Uterus (tissue), 4 donors: ENCODE measurements around the gene BAHD1. TPM values are rescaled to one million over a fixed set of nuclear protein-coding genes. Genes with fewer than 3 reads are reported as not detected.

ENCODE experiments used
- DNase-seq, 2 donors: peaks; one replicate each; pipeline ENCODE4 v3.0.0-alpha.2; 2019 to 2020
- H3K27ac ChIP-seq, 2 donors: fragments of 200-600 bp; sonication (generic); 1 replicate in 1 of 2; 2 replicates in 1 of 2; pipeline ENCODE4 v1.5.1; 2016 to 2018
- H3K27me3 ChIP-seq, 2 donors: fragments of 200-600 bp; sonication (generic); one replicate each; pipeline ENCODE4 v1.5.1; 2018 to 2019; ENCODE audit warnings: control low read depth in 1 of 2
- H3K36me3 ChIP-seq, 2 donors: fragments of 200-600 bp; sonication (generic); one replicate each; pipeline ENCODE4 v1.5.1; 2019; ENCODE audit warnings: control low read depth in 1 of 2
- H3K4me1 ChIP-seq, 2 donors: fragments of 200-600 bp; sonication (generic); one replicate each; pipeline ENCODE4 v1.5.1; 2018 to 2019; ENCODE audit warnings: control low read depth in 1 of 2
- H3K4me3 ChIP-seq, 2 donors: fragments of 200-600 bp; sonication (generic); 1 replicate in 1 of 2; 2 replicates in 1 of 2; pipeline ENCODE4 v1.5.1; 2018 to 2019; ENCODE audit warnings: mild to moderate bottlenecking in 1 of 2
- H3K9me3 ChIP-seq, 2 donors: fragments of 200-600 bp; sonication (generic); one replicate each; pipeline ENCODE4 v1.5.1; 2019; ENCODE audit warnings: control low read depth in 1 of 2
- POLR2A ChIP-seq, 2 donors: fragments of 450-650 bp; IDR thresholded peaks; one replicate each; pipeline ENCODE4 v1.6.1; 2016; ENCODE audit warnings: antibody characterized with exemption in 2 of 2, mild to moderate bottlenecking in 1 of 2, moderate library complexity in 1 of 2
- intact Hi-C: fragments of 100-400 bp; cut with DNase I; formaldehyde crosslinking; loops from one replicate; pipeline ENCODE4 v1.15.1; 2023; ENCODE audit warnings: low total_unique reads
- total RNA-seq, 4 donors: library from RNA; depleted of rRNA in 3 of 4; stranded (reverse); fragments of >200 nt in 3 of 4; gene quantifications; one replicate each; pipeline versions ENCODE4 v1.1.0 to v1.2.4, GENCODE V29; 2014 to 2023
- TF ChIP-seq, protein P1 (sequence below), 4 experiments: fragments of 200-600 bp in 2 of 4; fragments of 450-650 bp in 2 of 4; sonication (generic) in 2 of 4; IDR thresholded peaks; one replicate each; pipeline ENCODE4 v1.5.1; 2016 to 2019; ENCODE audit warnings: antibody characterized with exemption in 4 of 4, mild to moderate bottlenecking in 2 of 4, moderate library complexity in 1 of 4
- donor health status: DM: yes; HTN: yes; CAD: no.

BAHD1 gene
- total RNA-seq, 4 donors from 2014 or later = 5.0 to 35.5 (median 10.5) TPM

DNA sequence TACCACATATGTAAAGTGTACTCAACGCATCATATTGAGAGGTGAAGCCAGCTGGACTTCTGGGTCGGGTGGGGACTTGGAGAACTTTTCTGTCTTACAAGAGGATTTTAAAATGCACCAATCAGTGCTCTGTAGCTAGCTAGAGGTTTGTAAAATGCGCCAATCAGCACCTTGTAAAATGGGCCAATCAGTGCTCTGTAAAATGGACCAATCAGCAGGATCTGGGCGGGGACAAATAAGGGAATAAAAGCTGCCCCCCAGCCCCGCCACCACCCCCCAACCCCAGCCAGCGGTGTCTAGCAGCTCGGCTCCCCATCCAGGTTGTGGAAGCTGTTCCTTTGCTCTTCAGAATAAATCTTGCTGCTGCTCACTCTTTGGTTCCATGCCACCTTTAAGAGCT is 41.4 kb upstream of the BAHD1 start:
- TF ChIP-seq, protein P1, sequence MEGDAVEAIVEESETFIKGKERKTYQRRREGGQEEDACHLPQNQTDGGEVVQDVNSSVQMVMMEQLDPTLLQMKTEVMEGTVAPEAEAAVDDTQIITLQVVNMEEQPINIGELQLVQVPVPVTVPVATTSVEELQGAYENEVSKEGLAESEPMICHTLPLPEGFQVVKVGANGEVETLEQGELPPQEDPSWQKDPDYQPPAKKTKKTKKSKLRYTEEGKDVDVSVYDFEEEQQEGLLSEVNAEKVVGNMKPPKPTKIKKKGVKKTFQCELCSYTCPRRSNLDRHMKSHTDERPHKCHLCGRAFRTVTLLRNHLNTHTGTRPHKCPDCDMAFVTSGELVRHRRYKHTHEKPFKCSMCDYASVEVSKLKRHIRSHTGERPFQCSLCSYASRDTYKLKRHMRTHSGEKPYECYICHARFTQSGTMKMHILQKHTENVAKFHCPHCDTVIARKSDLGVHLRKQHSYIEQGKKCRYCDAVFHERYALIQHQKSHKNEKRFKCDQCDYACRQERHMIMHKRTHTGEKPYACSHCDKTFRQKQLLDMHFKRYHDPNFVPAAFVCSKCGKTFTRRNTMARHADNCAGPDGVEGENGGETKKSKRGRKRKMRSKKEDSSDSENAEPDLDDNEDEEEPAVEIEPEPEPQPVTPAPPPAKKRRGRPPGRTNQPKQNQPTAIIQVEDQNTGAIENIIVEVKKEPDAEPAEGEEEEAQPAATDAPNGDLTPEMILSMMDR (IDR thresholded peaks at IDR 0.05) = no peak
- no peak for TF ChIP-seq POLR2A (IDR thresholded peaks at IDR 0.05)
- DNase-seq = no peak
- H3K4me1 ChIP-seq = no peaks in the 10 kb centered on the region
- H3K36me3 ChIP-seq = no peaks in the 10 kb centered on the region
- no peak overlapping the region for H3K27ac ChIP-seq
- H3K27me3 ChIP-seq = no peaks in the 10 kb centered on the region
- no peak overlapping the region for H3K4me3 ChIP-seq
- intact Hi-C loops = no loop called here
- no peaks in the 10 kb centered on the region for H3K9me3 ChIP-seq

DNA sequence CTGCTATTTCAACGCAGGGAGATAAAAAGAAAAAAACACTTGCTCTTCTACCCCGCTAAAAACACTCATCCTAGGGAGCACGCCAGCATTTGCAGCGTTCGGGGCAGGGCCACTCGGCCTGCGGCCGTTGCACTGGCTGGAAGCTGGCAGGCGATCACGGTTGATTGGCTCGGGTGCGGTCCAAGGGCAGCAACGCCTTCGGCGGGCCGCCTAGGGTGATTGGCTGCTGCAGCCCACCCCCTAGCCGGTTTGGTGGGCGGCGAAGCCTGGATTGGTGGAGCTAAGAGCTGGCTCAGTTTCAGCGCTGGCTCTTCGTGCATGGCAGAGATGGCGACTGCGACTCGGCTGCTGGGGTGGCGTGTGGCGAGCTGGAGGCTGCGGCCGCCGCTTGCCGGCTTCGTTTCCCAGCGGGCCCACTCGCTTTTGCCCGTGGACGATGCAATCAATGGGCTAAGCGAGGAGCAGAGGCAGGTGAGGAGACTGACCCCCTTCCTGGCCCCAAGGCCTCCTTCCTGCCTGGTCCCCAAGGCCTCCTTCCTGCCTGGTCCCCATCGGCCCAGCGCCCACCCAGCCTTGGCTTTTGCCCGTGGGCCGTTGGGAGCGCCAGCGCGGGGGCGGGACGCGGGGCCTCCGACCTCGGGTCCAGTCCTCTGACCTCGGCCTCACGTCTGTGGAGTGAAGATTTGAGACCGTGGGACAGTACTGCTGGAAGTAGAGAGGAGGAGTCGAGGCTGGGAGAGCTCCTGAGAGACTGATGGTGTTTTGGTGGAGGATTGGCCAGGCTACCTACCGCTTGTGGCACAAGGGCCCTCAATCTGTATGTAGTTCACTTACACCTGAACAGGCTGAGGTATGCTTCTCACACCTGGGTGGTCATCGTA is 35.0 kb upstream of the BAHD1 start, which contains the start of gene IVD:
Gene IVD (plus strand): TSS at position 295 of the 881 bp plus-strand sequence. CDS start 33 bp downstream, at position 328.
- TF ChIP-seq, protein P1 (IDR thresholded peaks at IDR 0.05) = peak in 1 of 4 experiments; percentile 12
- peak; percentile 63 to 68 for TF ChIP-seq POLR2A (IDR thresholded peaks at IDR 0.05)
- no peaks in the 10 kb centered on the region for H3K9me3 ChIP-seq
- intact Hi-C loops = no loop called here
- H3K36me3 ChIP-seq = no peaks in the 10 kb centered on the region
- H3K27me3 ChIP-seq = no peaks in the 10 kb centered on the region
- peak within 1 kb of the TSS; percentile 68 to 87 for H3K27ac ChIP-seq
- DNase-seq = peak; percentile 92 to 94
- H3K4me1 ChIP-seq = no peaks in the 10 kb centered on the region
- H3K4me3 ChIP-seq = peak within 1 kb of the TSS; percentile 60 to 76

DNA sequence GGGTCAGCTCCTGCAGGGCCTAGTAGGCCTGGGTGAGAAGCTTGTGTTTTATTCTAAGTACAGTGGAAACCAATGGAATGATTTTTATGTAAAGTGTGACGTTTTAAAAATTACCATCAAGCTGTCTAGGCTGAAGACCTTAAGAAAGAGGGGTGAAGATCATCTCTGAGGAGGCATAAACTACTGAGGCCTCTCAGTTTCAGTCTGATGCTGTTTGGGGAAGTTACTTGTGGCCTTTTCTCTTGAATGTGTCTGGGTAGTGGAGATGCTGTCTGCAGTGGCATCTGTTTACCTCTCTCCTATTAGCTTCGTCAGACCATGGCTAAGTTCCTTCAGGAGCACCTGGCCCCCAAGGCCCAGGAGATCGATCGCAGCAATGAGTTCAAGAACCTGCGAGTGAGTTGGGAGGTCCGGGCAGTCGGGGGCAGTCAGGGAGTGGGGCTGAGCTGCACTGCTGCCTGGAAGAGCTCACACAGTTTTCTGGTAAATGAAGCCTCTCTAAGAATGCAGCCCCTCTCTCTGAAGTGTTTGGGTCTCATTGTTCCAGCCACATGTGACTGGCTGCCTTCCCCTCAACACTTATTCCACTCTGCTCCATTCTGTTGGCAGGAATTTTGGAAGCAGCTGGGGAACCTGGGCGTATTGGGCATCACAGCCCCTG is 33.3 kb upstream of the BAHD1 start:
- no peak overlapping the region for H3K4me3 ChIP-seq
- H3K4me1 ChIP-seq = no peaks in the 10 kb centered on the region
- no peak for DNase-seq
- H3K9me3 ChIP-seq = no peaks in the 10 kb centered on the region
- TF ChIP-seq, protein P1 (IDR thresholded peaks at IDR 0.05) = no peak
- no peak for TF ChIP-seq POLR2A (IDR thresholded peaks at IDR 0.05)
- intact Hi-C loops = no loop called here
- H3K27ac ChIP-seq = no peak overlapping the region
- H3K36me3 ChIP-seq = no peaks in the 10 kb centered on the region
- no peaks in the 10 kb centered on the region for H3K27me3 ChIP-seq

DNA sequence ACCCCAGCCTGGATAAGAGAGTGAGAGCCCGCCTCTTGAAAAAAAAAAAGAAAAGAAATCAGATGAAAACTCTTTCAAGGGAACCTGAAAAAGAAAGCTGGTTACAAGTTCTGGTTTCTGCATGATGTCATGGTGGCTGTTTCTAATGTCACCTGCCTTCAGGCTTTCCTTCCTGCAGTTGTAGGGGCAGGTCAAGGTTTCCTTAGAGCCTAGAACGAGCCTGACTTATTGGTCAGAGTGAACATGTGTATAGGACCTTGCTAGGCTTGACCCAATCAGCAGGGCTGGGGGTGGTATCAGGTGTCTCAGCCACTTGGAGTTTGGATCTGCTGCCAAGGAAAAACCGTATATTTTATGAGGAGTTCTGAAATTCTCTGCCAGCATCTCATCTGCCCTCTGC is 31.4 kb upstream of the BAHD1 start:
- H3K9me3 ChIP-seq = no peaks in the 10 kb centered on the region
- no peak for TF ChIP-seq POLR2A (IDR thresholded peaks at IDR 0.05)
- TF ChIP-seq, protein P1 (IDR thresholded peaks at IDR 0.05) = no peak
- intact Hi-C loops = no loop called here
- H3K4me1 ChIP-seq = no peaks in the 10 kb centered on the region
- H3K27me3 ChIP-seq = no peaks in the 10 kb centered on the region
- no peak overlapping the region for H3K4me3 ChIP-seq
- H3K27ac ChIP-seq = no peak overlapping the region
- H3K36me3 ChIP-seq = no peaks in the 10 kb centered on the region
- no peak for DNase-seq

DNA sequence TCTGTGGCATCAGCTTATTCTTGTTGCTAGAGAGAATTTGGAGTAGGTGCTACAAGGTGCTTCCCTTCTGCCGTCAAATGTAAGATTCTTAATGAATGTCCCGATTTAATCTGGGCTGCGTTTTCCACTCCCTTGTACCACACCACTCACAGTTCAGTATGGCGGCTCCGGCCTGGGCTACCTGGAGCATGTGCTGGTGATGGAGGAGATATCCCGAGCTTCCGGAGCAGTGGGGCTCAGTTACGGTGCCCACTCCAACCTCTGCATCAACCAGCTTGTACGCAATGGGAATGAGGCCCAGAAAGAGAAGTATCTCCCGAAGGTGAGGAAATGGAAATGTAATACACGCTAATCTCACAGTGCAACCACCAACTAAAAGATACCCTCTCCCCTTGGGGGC is 30.3 kb upstream of the BAHD1 start:
- no peaks in the 10 kb centered on the region for H3K27me3 ChIP-seq
- no peaks in the 10 kb centered on the region for H3K36me3 ChIP-seq
- no peaks in the 10 kb centered on the region for H3K4me1 ChIP-seq
- H3K27ac ChIP-seq = no peak overlapping the region
- H3K9me3 ChIP-seq = no peaks in the 10 kb centered on the region
- no peak for DNase-seq
- intact Hi-C loops = no loop called here
- TF ChIP-seq, protein P1 (IDR thresholded peaks at IDR 0.05) = no peak
- no peak for TF ChIP-seq POLR2A (IDR thresholded peaks at IDR 0.05)
- no peak overlapping the region for H3K4me3 ChIP-seq
